Measurements from ENCODE around the gene HOOK1. TPM values are rescaled to one million over a fixed set of nuclear protein-coding genes. Genes with fewer than 3 reads are reported as not detected.
"Not testable (repeated sequence)": the region's sequence is repeated elsewhere in the genome, so short reads cannot be mapped to it uniquely, and the experiment has no call there.

The HOOK1 gene
- total RNA-seq, 1 donor from 2014 or later: not detected

DNA sequence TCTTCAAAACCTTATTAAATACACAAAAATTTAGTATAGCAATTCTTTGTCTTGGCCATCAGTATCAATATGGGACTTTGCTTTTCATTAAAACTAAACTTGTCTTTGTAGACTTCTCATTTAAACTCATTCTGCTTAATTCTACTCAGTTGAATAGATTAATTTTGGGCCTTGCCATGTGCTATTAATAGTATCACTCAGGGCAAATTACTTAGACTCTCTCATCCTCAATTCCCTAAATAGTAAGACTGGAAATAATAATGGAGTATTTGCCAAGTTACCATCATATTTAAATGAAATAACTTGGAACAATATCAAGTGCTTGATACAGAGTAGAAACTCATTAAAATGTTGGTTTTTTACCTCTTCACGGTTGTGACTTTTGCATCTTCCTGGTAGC is 13.4 kb downstream of the HOOK1 start:
- Histone ChIP-seq H3K4me1 (no peaks in the 10 kb centered on the region), H3K27me3 (no peaks in the 10 kb centered on the region), H3K9me3 (no peaks in the 10 kb centered on the region), H3K4me3 (no peak overlapping the region), H3K27ac (no peak overlapping the region), H3K36me3 (no peaks in the 10 kb centered on the region)
- DNase-seq (ENCODE audit: low spot score in 2 of 2): no peak
- TF ChIP-seq, protein P1, sequence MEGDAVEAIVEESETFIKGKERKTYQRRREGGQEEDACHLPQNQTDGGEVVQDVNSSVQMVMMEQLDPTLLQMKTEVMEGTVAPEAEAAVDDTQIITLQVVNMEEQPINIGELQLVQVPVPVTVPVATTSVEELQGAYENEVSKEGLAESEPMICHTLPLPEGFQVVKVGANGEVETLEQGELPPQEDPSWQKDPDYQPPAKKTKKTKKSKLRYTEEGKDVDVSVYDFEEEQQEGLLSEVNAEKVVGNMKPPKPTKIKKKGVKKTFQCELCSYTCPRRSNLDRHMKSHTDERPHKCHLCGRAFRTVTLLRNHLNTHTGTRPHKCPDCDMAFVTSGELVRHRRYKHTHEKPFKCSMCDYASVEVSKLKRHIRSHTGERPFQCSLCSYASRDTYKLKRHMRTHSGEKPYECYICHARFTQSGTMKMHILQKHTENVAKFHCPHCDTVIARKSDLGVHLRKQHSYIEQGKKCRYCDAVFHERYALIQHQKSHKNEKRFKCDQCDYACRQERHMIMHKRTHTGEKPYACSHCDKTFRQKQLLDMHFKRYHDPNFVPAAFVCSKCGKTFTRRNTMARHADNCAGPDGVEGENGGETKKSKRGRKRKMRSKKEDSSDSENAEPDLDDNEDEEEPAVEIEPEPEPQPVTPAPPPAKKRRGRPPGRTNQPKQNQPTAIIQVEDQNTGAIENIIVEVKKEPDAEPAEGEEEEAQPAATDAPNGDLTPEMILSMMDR (IDR thresholded peaks at IDR 0.05): no peak
- intact Hi-C loops (cut with DNase I): no loop called here

DNA sequence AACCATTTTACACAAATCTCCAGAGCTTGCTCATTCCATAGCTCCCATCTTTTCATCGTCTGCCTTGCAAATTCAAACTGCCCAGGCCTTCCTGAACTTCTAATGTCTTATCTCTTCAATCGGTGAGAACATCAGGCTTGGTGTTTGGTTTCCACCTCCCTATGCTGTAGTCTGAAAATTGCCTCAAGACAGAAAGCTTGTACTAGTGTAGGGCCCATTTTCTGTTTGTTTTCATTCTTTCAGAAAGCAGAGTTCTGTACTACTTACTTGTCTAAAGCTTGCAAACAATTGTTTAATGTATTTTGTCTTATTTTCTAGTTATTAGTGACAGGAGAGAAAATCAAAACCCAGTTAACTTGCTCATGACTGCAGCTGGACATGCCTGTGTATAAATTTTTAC is 16.8 kb downstream of the HOOK1 start:
- H3K36me3 ChIP-seq: no peaks in the 10 kb centered on the region
- TF ChIP-seq, protein P1 (IDR thresholded peaks at IDR 0.05): no peak
- H3K27ac ChIP-seq: no peak overlapping the region
- no peaks in the 10 kb centered on the region for H3K4me1 ChIP-seq
- no peak overlapping the region for H3K4me3 ChIP-seq
- intact Hi-C loops (cut with DNase I): no loop called here
- H3K9me3 ChIP-seq: no peaks in the 10 kb centered on the region
- no peaks in the 10 kb centered on the region for H3K27me3 ChIP-seq
- no peak for DNase-seq (ENCODE audit: low spot score in 2 of 2)

DNA sequence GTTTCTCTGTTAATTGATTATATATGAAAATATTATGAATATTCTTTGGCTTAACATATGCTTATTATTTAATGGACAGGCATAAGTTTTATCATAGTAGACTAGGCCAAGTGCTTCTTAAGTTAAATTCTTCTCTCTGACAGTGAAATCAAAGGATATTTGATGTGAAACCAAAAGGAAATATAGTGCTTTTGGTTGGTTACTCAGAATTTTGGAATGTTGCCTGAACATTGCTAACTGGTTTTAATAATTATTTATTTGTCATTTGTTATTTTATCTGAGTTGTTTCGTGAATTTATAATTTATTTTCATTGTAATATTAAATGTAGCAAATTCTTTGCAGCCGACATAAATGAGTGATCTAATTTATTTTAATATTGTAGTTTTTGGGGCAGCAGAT is 18.3 kb downstream of the HOOK1 start:
- no peak overlapping the region for H3K4me3 ChIP-seq
- no peaks in the 10 kb centered on the region for H3K36me3 ChIP-seq
- H3K27ac ChIP-seq: no peak overlapping the region
- DNase-seq (ENCODE audit: low spot score in 2 of 2): no peak
- intact Hi-C loops (cut with DNase I): no loop called here
- TF ChIP-seq, protein P1 (IDR thresholded peaks at IDR 0.05): no peak
- no peaks in the 10 kb centered on the region for H3K4me1 ChIP-seq
- no peaks in the 10 kb centered on the region for H3K27me3 ChIP-seq
- H3K9me3 ChIP-seq: no peaks in the 10 kb centered on the region

DNA sequence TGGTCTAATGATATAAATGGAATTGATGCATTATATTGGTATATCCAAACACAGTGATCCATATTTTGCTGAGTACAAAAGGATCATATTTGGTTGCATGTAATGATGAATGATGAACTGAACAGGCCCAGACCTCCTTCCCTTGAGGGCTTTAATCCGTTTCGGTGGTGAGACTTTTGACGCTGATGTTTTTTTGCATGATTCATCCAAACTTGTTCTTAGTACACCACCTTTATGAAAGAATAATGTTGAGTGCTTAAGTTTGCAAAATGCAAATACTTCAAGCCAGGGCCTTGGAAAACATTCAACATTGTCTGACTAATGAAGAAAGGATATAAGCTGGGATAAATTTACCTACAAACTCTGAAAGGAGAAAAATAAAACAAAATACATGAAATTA is 19.2 kb downstream of the HOOK1 start:
- Histone ChIP-seq H3K4me1 (no peaks in the 10 kb centered on the region), H3K27me3 (no peaks in the 10 kb centered on the region), H3K27ac (no peak overlapping the region), H3K36me3 (no peaks in the 10 kb centered on the region), H3K4me3 (no peak overlapping the region), H3K9me3 (no peaks in the 10 kb centered on the region)
- TF ChIP-seq, protein P1 (IDR thresholded peaks at IDR 0.05): no peak
- intact Hi-C loops (cut with DNase I): no loop called here
- no peak for DNase-seq (ENCODE audit: low spot score in 2 of 2)

DNA sequence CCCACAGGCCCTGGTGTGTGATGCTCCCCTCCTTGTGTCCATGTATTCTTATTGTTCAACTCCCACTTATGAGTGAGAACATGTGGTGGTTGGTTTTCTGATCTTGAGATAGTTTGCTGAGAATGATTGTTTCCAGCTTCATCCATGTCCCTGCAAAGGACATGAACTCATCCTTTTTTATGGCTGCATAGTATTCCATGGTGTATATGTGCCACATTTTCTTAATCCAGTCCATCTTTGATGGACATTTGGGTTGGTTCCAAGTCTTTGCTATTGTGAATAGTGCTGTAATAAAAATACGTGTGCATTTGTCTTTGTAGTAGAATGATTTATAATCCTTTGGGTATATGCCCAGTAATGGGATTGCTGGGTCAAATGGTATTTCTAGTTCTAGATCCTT is 23.1 kb downstream of the HOOK1 start:
- H3K4me1 ChIP-seq; DNase-seq (ENCODE audit: low spot score in 2 of 2); H3K36me3 ChIP-seq; intact Hi-C loops (cut with DNase I); H3K9me3 ChIP-seq; H3K27me3 ChIP-seq; H3K27ac ChIP-seq; H3K4me3 ChIP-seq: not testable (repeated sequence)

DNA sequence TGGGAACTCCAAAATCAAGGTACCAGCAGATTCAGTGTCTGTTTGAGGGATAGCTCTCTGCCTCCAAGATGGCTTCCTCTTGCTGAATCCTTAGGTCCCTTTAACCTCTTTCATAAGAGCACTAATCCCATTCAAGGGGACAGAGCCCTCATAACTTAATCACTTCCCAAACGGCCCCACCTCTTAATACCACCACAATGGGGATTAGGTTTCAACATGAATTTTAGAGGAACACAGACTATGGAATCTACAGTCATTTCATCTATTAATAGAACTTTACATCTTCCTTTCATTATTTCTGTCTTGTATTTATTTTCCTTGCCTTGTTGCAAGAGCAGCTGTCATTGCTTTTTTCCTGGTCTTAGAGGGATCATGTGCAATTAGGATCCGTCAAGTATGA is 30.3 kb downstream of the HOOK1 start:
- Histone ChIP-seq H3K4me1 (no peaks in the 10 kb centered on the region), H3K36me3 (no peaks in the 10 kb centered on the region), H3K9me3 (no peaks in the 10 kb centered on the region), H3K4me3 (no peak overlapping the region), H3K27me3 (no peaks in the 10 kb centered on the region), H3K27ac (no peak overlapping the region)
- no peak for DNase-seq (ENCODE audit: low spot score in 2 of 2)
- intact Hi-C loops (cut with DNase I): no loop called here
- TF ChIP-seq, protein P1 (IDR thresholded peaks at IDR 0.05): no peak

Measured in ascending aorta (tissue), 2 donors.